ENCODE measurements around the gene ATE1.
A peak's percentile ranks its signal among the peaks of the same experiment; 100 is the strongest.
"Not testable (repeated sequence)": the region's sequence is repeated elsewhere in the genome, so short reads cannot be mapped to it uniquely, and the experiment has no call there.

The ATE1 gene

GRCh38 chr10:121736315-121737130 is 191.3 kb downstream of the ATE1 start:
- DNase-seq (ENCODE audit: low read depth) = no peak

- DNase-seq (ENCODE audit: low read depth) = no peak
Observed at GRCh38 chr10:121735263-121735662, 192.6 kb downstream of the ATE1 start.

DNA sequence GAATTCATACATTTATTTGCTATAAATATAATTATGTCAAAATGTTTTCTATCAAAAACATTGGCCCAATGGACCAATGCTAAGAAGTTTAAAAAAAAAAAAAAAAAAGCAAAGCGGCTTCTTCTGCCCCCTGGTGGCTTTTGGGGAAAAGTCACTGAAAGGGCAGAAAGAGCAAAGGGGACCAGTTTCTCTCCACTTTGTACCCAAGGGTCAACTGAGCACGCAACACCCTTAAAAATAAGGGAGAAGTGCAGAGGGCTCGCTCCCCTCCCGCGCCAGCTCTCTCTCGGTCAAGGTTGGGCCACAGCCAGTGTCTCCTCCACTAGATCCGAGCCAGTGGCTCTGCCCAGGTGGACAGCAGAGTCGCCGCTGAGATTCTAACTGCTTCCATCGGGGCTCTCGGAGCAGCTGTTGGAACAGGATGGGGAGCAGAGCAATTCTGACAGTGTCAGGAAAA is 193.2 kb downstream of the ATE1 start:
- DNase-seq (ENCODE audit: low read depth) = peak; percentile 3

- no peak for DNase-seq (ENCODE audit: low read depth)
Observed at GRCh38 chr10:121732656-121733445, 195.0 kb downstream of the ATE1 start.

DNA sequence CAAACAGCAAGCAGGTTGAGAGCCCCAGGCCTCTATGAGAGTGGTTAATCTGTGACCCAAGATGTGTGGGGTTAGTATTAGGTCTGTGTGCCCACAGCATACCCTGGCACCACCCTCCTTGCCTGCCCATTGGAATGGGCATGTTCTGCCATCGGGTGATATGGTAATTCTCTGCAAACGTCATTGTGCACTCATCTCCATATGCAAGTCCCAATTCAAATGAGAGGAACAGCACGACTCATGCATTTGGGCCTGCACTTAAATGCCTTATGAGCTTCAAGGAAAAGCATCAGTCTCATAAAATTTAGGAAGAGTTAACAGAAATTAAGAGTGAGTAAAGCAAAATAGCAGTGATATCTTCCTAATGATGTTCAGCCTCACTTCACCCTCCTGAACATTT is 195.7 kb downstream of the ATE1 start:
- DNase-seq (ENCODE audit: low read depth) = no peak

DNA sequence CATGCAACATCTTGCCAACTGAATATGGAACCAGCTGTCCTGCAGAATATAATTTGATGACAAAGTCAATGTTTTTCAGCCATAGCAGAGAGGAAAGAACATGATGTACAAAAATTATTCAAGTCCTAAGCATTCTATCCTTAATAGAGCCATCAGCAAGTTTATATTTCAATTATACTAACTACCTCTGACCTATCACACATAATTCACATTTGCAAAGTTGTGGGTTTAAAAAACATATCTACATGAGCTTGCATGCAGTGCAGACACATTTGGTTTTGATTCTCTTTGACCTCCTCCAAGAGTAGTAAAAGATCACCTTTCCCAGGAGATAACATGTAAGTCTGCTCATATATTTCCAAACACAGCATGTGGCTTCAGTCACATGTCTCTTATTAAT is 203.5 kb downstream of the ATE1 start:
- no peak for DNase-seq (ENCODE audit: low read depth)

- DNase-seq (ENCODE audit: low read depth) = peak; percentile 7
Observed at GRCh38 chr10:121722665-121723064, 205.2 kb downstream of the ATE1 start.

DNA sequence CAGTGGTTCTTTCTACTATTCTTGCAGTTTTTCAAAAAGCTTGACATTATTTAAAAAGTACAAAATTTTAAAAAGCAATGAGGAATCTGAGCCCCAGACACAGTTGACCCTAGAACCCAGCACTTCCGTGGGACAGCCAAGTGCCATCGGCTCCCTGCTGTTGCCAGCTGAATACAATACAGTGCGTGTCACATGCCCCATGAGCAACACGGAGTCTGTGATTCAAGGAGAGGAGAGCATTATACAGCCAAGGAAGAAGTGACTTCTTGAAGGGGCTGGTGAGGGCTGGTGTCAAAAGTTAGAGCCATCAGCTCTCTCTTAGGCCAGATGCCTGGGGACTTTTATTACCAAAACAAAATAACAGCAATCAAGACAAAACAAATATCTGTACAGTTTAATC is 206.6 kb downstream of the ATE1 start:
- DNase-seq (ENCODE audit: low read depth) = no peak

GRCh38 chr10:121715969-121716368 is 211.9 kb downstream of the ATE1 start:
- no peak for DNase-seq (ENCODE audit: low read depth)

- no peak for DNase-seq (ENCODE audit: low read depth)
Observed at GRCh38 chr10:121715076-121715475, 212.8 kb downstream of the ATE1 start.

GRCh38 chr10:121713486-121713885 is 214.3 kb downstream of the ATE1 start:
- no peak for DNase-seq (ENCODE audit: low read depth)

GRCh38 chr10:121710971-121711370 is 216.9 kb downstream of the ATE1 start:
- DNase-seq (ENCODE audit: low read depth) = no peak

- no peak for DNase-seq (ENCODE audit: low read depth)
Observed at GRCh38 chr10:121710207-121710606, 217.6 kb downstream of the ATE1 start.

GRCh38 chr10:121709675-121710073 is 218.2 kb downstream of the ATE1 start:
- DNase-seq (ENCODE audit: low read depth) = no peak

GRCh38 chr10:121708728-121709674 is 218.8 kb downstream of the ATE1 start:
- no peak for DNase-seq (ENCODE audit: low read depth)

GRCh38 chr10:121702351-121703320 is 225.2 kb downstream of the ATE1 start:
- DNase-seq (ENCODE audit: low read depth) = peak; percentile 31

DNA sequence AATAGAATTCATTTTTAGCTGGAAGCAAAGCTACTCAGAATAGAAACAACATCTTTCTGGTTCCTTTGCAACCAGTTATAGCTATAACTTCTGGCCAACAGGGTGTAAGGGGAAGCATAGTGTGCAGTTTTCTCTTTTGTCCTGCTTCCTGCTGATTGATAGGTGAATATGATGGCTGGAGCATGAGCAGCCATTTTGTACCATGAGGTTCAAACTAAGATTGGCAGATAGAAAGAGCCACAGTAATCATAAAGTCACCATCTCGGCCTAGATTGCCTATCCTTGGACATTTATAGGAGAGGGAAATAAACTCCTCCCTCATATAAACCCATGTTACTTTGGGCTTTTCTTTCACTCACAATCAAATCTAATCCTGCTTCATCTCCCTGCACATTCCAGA is 227.4 kb downstream of the ATE1 start:
- DNase-seq (ENCODE audit: low read depth) = no peak

- not testable (repeated sequence) for DNase-seq (ENCODE audit: low read depth)
Observed at GRCh38 chr10:121699703-121700102, 228.1 kb downstream of the ATE1 start.

DNA sequence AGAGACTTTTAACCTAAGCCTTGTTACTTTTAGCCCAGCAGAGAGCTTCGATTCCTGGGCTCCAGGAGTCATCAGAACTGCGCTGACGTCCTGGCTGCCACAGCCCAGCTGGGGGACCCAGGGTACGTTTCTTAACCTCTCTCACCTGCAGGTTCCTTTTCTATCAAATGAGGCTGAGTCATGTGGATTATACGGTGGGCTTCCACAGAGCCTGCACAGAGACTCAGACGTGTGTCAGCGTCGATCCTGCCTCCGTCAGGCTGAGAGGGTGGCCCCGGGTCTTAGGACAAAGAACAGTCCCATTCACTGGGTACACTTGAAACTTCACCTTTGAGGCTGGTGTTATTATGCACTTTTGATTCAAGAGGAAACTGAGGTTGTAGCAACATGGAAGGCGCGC is 228.9 kb downstream of the ATE1 start:
- no peak for DNase-seq (ENCODE audit: low read depth)

DNA sequence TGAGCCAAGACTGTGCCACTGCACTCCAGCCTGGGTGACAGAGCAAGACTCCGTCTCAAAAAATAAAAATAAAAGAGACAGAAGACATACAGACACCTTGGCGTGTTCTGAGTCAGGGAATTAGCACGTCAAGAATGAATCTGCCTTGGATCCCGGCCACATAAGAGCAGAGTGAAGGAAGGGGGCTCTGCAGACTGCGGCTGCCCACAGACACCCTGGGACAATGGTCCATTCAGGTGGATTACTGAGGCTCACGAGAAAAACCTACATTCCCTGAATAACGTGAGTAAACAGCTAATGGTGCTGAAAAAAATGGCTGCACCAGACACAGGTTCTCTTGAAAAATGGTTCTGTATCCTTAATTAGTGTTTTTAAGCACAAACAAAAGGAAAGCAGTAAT is 229.5 kb downstream of the ATE1 start:
- no peak for DNase-seq (ENCODE audit: low read depth)

GRCh38 chr10:121696854-121697253 is 231.0 kb downstream of the ATE1 start:
- no peak for DNase-seq (ENCODE audit: low read depth)

Data from stromal cell of bone marrow (primary cell).